HuH-7.5 (cell line): ENCODE results near the gene KIF26B.

Experiments
- DNase-seq: peaks from one replicate; pipeline ENCODE4 v3.0.0; 2011; ENCODE audit warnings: low spot score

The KIF26B gene

DNA sequence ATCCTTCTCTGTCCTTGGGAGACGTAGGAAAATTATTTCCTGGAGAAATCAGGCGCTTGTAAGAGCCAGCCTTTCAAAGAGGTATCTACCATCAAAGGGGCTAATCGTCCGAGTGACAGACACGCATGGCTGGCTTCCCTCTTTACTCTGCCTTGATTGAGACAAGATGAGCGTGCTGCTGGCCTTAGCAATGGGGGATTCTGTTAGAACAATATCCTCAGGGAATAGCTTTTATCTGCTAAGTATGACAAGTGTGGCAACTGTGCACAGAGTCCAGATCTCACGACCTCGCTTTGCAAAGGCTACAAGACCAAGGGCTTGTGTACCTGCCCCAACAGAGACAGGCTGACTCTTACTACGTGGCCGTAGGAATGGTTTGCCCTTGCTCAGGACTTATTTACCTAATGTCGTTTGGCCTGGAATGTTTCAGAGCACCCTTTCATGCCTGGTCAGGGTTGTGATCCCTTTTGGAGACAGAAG is 417.1 kb downstream of the KIF26B start:
- no peak for DNase-seq

DNA sequence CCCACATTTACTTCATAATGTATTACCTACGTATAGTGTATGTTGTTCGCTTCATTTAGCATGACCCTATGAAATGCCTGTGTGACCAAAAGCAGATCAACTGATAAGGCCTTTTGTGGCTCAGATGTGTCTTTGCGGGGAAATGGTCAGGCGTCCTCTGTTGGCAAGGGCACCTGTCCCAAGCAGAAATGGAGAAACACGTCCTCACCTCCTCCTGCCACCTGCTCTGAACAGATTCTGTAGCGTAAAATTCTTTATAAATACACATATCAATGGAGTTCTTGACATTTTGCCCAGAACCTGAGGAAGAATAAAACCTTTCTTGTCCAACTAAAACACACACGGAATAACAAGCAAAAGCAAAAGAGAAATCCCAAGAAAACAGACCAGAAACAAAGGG is 417.9 kb downstream of the KIF26B start:
- no peak for DNase-seq

DNA sequence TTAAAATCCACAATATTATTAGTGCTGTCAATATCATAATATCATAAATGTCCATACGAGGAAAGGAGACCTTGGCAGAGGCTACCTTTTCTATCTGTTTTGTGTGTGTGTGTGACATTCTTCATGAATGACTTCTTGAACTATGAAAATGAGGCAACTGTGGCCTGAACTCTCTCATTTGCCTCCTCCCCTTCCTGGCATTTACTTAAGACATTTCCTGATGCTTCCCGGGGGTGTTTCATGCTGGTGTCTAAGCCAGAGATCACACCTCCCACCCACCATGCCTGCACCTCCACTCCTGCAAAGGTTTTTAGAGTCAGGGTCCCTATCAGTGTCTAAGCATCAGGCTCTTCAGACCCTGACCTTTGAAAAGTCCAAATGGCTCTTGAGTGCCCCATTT is 420.9 kb downstream of the KIF26B start:
- DNase-seq = no peak

DNA sequence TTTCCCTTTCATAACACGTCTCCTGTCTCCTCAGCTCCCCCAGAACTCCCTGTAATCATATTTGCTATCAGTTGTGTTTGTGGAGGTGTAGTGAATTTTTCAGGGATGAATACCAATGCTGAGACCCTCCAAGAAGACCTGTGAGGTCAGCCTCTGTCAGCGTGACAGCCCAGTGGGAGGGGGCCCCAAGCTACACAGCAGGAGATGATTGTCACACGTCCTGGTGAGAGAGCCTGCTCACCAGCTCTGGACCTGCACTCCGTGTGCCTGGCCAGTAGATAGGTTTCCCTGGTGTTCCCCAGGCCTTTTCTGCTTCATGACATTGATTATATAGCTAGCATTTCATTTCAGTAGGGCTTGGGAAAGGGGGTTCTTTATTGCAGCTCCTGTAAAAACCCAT is 421.5 kb downstream of the KIF26B start:
- no peak for DNase-seq

DNA sequence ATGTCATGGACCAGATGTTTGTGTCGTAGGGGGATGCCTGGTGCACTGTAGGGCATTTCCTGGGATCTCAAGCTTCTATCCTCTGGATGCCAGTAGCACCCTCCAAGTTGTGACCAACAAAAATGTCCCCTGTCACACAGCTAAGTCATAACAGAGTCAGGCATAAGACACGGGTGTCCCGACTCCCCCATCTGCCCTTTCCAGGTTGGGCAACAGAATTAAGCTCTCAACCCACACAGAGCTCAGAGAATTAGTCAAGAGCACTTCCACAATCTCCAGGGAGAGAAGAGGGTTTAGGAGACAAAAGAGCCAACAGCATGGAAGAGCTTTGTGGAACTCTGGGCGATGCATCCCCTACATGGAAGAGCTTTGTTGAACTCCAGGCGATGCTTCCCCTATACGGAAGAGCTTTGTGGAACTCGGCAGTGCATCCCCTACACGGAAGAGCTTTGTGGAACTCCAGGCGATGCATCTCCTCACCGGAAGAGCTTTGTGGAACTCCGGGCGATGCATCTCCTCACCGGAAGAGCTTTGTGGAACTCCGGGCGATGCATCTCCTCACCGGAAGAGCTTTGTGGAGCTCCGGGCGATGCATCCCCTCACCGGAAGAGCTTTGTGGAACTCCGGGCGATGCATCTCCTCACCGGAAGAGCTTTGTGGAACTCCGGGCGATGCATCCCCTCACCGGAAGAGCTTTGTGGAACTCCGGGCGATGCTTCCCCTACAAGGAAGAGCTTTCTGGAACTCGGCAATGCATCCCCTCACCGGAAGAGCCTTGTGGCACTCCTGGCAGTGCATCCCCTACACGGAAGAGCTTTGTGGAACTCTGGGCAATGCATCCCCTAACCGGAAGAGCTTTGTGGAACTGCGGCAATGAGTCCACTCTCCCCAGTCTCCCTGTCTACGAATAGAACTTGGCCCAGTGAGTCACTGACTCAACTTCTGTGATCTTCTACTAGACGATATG is 422.7 kb downstream of the KIF26B start:
- no peak for DNase-seq

DNA sequence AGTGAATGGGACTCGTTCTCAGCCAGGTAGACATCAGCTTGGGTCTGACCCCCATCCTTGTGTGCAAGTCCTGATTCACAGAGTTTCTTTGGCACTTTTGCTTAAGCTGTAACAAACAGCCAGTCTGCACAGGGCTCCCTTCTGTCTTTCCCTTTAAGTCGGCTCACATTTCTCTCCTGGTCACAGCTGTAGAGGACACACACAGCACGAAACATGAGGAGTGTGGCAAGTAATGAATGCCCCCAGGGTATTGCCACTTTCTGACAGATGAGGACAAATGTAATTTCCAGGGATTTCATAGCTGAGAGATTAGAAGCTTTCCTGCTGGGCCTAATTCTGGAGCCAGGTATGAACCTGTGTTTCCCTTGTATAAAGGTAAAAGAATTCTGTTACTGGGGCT is 423.5 kb downstream of the KIF26B start:
- DNase-seq = no peak

DNA sequence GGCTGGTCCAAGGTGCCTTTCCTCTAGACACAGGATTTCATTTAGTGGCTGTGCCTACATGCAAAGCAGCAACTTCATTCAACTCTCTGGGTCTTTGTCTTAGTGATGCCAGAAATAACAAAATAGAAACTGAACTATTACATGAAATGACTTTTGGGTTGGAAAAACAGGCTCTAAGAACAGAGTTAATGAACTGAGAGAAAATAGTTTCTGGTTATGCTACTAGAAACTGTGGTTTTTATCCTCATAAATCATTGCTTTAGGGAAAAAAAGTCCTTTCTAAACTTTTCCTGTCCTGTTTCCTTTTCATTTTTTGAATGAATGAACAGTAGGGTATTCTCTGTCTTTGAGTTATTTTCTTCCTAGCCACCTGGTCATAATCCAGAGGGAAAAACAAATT is 424.0 kb downstream of the KIF26B start:
- DNase-seq = no peak

DNA sequence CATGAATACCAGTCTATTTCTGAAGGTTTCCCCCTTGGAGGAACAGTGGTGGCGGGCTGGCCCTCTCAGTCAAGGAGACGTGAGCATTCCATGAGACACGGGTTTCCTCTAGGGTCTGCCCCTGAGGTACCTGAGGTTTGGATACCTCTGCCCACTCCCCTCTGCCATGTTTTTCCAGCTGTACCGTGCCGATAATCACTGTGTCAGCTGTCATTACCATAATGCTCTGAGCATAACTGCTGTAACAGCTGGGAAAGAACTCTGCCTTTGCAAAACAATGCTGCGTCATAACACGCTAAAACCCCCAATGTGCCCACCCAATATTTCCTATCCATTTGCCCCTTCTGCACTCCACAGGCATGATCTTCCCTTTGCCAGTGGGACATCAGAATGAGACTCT is 425.1 kb downstream of the KIF26B start:
- no peak for DNase-seq

DNA sequence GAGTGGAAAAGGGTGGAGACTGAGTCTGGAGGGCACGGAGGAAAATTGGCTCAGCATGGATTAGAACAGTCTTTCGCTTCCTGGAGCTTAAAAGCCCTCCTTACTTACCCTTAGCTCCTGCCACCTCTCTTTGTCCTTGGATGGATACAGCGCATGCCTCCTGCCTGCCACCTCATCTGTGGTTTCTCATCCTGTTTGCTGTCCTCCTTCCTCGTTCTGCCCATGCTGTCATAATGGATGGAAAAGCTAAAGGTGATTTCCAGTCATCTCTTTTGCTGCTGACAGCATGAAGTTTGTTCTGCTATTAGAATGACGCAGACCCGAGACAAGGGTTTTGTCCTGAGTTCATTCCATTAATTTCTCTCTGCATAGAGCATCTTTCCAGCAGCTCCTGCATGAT is 425.9 kb downstream of the KIF26B start:
- DNase-seq = no peak

DNA sequence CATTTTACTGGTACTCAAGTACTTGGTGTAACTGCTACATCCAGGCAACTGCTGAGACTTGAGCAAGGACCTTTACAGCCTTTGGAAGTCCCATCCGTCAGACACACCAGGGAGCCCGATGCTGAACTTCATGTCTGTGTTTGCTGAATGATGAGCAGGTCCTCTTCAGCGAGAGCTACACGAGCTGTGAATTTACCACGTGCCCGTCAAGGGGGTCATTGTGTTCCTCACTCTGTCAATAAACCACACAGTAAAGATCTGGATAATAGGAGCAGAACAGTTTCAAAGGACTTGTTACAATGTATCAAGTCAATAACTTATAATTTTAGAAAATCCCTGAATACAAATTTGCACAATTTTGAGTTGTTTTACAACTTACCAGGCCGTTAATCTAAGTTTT is 427.2 kb downstream of the KIF26B start:
- DNase-seq = no peak

DNA sequence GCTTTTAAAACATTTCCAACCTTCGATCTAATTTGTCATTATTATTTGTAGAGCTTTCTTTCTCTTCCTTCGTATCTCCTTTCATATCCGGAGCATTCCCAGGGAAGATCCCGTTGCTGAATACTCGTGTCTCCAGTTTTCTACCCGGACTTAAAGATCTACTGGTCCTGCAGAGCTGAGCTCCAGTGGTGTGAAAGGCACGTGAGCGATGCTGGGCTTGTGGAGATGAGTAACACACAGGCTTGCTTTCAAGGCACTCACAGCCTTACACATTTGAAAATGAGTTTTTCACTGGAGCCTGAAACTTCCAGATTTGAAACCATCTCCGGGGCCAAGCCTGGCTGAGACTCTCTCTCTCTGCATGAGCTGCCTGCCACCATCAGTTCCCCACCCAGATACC is 428.3 kb downstream of the KIF26B start:
- DNase-seq = no peak

DNA sequence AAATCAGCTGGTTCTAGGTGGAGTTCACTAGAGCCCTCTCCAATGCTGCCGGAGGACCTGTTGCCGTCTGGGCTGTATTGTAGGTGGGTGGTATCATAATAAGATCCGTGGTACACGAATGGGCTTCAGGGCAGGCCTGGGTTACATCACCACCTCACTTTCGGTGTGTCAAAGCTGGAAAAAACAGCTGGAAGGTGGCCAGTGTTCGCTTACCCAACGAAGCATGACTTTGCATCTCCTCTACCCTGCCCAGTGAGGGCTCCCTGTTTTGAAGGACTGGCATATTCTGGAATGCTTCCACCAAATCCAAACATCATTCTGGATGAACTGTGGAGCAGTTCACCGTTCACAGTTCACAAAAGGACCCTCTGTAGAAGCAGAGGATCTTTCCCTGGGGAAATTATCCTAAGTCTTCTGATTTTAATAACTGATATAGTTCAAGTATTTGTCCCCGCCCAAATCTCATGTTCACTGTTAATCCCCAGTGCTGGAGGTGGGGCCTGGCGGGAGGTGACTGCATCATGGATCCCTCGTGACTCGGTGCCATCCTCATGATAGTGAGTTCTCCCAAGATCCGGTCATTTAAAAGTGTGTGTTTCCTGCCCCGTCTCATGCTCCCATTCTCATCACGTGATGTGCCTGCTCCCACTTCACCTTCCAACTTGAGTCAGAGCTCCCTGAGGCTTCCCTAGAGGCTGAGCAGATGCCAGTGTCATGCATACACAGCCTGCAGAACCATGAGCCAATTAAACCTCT is 429.0 kb downstream of the KIF26B start:
- no peak for DNase-seq

DNA sequence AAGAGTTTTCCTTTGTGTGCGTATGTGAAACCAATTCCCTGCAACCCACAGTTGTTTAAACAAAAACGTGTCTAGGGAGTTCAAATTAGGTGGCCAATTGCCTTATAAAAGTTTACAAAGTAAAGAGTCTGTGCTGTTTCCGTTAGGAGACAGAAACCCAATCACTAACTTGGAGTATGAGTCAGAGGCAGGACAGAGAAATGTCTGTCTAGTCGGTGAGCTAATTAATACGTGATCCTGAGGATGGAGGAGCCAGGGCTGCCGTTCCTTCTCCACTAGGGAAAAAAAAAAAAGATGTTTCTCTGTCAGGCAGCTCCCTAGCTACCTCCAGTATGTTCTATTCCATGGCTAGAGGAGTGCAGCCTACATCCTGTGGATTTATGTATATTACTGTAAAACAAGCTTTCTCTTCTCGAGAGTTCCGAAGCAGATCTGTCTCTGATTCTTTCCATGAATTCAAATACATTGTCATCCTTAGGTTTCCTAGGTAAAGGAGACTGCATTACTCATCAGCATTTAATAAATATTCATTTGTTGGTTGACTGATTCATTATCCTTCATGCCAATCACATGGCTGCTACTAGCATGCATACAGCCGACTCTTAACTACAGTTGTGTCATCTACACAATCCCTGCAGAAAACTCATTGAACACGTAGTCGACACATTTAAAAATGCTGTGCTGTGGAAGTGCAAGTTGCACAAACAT is 430.6 kb downstream of the KIF26B start:
- no peak for DNase-seq

DNA sequence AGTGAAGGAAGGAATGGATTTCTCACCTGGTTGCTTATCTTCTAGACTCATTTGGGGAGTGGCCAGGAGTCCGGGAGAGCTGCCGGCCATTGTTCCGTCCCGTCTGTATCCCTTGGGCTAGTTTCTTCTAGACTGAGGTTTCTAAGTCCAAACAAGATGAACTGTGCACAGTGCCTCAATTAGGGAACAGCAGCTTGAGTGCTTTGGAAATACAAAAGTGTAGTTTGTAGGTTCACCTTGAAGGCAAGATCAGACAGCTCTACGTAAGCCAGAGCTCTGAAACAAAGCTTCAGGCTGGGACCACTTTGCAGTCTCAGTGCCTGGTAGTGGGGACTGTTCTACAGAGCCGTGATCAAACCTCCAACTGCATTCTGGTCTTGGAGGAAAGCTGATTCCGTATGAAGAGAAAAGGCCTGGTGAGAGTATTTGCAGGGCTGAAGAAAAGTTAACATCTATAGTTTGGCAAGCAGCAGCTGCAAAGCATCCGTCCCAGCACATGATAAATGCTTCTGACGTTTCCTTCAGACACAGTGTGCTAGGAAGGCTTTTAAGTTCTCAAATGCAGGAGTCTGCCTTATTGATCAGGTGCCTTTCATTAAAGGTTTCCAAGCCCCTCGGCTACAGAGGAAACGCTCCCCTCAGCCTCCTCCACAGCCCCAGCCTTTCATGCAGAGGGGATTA is 432.8 kb downstream of the KIF26B start:
- no peak for DNase-seq

DNA sequence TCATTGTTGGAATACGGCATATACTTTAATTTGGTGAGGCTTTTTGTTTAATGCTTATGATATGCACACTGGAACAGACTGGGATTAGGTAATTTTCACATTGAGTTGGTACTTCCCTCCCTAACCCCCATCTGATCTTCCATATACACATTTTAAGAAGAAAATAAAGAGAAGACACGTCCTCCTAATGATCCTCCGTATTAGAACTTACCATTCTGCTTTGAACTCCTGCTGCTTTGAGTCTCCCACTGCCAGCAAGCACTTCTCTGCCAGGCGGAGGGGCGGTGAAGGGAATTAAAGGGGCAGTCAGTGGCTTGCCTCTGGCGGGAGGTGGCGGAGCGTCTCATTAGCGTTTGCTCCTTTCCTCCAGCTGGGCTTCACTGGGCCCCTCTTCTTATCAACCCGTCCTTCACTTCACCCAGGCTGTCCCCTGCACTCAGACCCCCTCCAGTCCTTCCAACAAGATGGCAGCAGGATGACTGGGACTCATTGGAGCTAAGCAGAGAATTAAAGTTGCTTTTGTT is 433.4 kb downstream of the KIF26B start:
- no peak for DNase-seq

DNA sequence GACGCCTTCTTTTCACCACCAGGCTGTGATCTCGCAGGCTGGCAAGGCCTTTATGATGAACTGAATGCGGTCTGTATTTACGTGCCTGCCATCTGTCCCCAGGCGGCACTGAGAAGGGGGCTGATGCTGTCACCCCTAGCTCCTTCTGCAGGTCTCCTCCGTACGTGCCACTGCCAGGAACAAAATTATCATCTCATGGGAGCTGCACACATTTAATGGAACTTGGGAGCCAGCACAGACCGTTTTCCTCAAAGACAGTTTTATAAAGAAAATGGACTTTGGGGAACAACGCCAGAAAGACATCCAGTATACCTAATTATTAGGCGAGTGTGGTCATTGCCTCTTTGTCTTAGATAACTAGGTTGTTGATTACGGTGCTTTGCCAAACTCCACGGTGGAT is 434.5 kb downstream of the KIF26B start:
- no peak for DNase-seq

DNA sequence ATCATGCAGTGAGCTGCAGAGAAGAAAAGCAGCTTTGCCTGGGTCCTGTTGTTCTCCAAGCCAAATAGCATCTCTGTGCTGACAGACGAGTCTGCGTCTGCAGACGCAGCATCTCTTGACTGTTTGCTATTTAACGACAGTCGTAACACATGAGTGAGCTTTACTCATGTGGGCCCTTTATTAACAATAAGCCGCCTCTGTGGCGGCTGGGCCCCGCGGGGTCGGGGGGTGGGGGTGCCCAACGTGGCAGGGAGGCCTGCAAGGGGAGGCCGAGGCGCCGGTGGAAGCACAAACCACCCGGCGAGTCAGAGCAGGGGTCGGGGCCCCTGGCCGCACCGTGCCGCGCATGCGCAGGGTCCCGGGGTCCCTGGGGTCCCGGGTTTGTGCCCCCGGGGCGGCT is 435.1 kb downstream of the KIF26B start:
- DNase-seq = no peak

DNA sequence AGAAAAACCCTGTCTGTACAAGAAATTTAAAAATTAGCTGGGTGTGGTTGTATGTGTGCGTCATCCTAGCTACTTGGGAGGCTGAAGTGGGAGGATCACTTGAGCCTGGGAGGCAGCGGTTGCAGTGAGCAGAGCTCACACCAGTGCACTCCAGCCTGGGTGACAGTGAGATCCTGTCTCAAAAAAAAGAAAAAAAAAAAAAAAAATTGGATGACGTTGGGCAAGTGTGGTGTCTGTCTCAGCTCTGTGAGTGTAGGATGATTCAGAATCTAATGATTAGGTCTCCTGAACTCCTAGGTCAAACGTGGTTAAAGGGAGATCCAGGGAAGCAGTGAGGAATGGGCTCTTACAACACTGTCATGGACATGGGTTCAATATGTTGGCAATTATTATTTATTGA is 435.9 kb downstream of the KIF26B start:
- no peak for DNase-seq

DNA sequence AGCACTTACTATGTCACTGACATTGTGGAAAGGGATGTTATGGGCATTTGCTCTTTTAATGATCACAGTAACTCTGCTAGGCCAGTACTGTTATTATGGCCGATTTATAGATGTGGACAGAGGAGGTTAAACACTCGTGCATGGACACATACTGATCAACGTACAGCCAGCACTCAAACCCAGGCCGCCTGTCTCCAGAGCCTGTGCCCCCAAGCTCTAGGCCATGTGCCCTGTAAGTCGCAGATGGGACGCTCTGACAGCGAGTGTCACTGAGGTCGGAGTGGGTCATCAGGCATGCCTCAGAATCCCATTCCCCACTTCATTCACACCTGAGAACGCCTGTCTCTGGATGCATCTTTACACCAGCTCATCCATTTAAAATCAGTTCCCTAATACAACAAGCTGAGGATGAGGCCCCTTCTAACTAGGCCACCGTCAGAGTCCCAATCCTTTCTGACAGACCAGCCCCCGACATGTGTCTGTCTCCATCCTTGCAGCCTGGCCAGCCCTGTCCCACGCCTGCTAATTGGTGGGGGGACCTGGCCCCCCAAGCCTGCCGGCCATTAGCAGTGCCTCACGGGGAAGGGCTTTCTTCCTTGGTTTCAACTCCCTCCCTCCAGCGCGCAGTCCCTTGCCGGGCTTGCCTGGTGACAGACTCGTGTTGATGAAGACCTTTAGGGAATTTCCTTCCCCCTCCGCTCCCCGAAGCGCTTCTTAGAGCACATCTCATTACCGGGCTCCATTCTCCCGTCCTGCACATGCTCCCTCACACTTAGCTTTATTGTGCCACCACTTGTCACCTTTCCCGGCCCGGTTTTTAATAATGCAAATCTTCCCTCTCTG is 436.8 kb downstream of the KIF26B start:
- no peak for DNase-seq

DNA sequence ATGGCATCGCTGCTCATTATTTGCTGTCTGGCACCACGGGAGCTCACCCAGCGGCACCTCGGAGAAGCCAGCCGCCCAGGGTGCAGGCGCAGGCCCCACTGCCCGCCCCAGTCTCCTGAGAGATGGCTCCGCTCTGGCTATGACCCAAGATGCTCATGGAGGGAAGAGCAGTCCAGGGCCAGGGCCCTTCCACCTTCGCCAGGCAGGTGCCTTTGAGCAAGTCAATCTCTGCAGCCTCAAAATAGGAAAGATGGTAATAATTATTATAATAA is 437.3 kb downstream of the KIF26B start:
- DNase-seq = no peak
